Ishikawa (cell line): Measurements from ENCODE around the gene DMD.

Source experiments
- CEBPB ChIP-seq: IDR thresholded peaks from 2 replicates; pipeline ENCODE4 v1.6.1; 2012
- CREB1 ChIP-seq: IDR thresholded peaks from 2 replicates; pipeline ENCODE4 v1.6.1; 2012; ENCODE audit warnings: low read depth
- EGR1 ChIP-seq: IDR thresholded peaks from 2 replicates; pipeline ENCODE4 v1.6.1; 2012
- EP300 ChIP-seq: IDR thresholded peaks from 2 replicates; pipeline ENCODE4 v1.6.1; 2012; ENCODE audit warnings: borderline replicate concordance
- FOXM1 ChIP-seq: IDR thresholded peaks from 2 replicates; pipeline ENCODE4 v1.6.1; 2012; ENCODE audit warnings: low read depth, borderline replicate concordance
- NFIC ChIP-seq: IDR thresholded peaks from 2 replicates; pipeline ENCODE4 v1.6.1; 2012
- RAD21 ChIP-seq: IDR thresholded peaks from 2 replicates; pipeline ENCODE4 v1.6.1; 2012; ENCODE audit warnings: low read depth
- REST ChIP-seq: IDR thresholded peaks from 2 replicates; pipeline ENCODE4 v1.6.1; 2012; ENCODE audit warnings: low read depth, mild to moderate bottlenecking
- TCF12 ChIP-seq: IDR thresholded peaks from 2 replicates; pipeline ENCODE4 v1.6.1; 2012; ENCODE audit warnings: low read depth
- USF1 ChIP-seq: IDR thresholded peaks from 2 replicates; pipeline ENCODE4 v1.6.1; 2012
- YY1 ChIP-seq: IDR thresholded peaks from 2 replicates; pipeline ENCODE4 v1.6.1; 2012; ENCODE audit warnings: low read depth
- TF ChIP-seq, protein P1 (sequence below): IDR thresholded peaks from 2 replicates; pipeline ENCODE4 v1.6.1; 2012

GRCh38 chrX:33161829-33162228 is 49.5 kb downstream of the DMD start:
- no peak for TF ChIP-seq EP300
- TF ChIP-seq REST: no peak
- no peak for TF ChIP-seq FOXM1
- no peak for TF ChIP-seq CREB1
- no peak for TF ChIP-seq RAD21
- TF ChIP-seq CEBPB: no peak
- TF ChIP-seq NFIC: no peak
- no peak for TF ChIP-seq TCF12
- no peak for TF ChIP-seq EGR1
- no peak for TF ChIP-seq USF1
- TF ChIP-seq YY1: no peak
- TF ChIP-seq, protein P1, sequence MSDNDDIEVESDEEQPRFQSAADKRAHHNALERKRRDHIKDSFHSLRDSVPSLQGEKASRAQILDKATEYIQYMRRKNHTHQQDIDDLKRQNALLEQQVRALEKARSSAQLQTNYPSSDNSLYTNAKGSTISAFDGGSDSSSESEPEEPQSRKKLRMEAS: no peak
